OCI-M2 (cell line): ENCODE data around the gene PLA2G4E.

Experiments used
- DNase-seq: peaks from one replicate; lab custom pipeline; 2025; ENCODE audit not compliant: unreplicated experiment; lab: John Stamatoyannopoulos, UW

The PLA2G4E gene

DNA sequence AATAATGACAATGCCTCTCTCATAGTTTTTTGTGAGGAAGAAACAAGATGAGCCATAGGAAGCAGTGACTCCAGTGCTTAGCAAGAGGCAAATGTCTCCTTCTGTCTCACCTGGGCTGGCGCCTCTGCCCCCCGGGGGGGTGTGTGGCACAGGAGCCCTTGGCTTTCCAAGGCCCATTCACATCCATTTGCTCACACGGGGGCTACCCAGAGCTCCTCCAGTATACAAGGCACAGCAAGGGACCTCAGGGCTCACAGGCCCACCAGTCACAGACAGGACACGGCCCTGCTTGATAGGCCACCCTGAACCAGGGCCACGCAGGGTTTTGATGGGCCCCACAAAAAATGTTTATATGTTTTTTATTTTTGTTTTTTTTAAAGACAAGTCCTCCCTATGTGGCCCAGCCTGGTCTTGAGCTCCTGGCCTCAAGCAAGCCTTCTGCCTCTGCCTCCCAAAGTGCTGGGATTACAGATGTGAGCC, 26.6 kb downstream of the PLA2G4E start:
- no peak for DNase-seq

GRCh38 chr15:41993472-41994170, 27.2 kb downstream of the PLA2G4E start:
- DNase-seq, result no peak

GRCh38 chr15:41992803-41993190, 28.0 kb downstream of the PLA2G4E start:
- DNase-seq, result no peak

DNA sequence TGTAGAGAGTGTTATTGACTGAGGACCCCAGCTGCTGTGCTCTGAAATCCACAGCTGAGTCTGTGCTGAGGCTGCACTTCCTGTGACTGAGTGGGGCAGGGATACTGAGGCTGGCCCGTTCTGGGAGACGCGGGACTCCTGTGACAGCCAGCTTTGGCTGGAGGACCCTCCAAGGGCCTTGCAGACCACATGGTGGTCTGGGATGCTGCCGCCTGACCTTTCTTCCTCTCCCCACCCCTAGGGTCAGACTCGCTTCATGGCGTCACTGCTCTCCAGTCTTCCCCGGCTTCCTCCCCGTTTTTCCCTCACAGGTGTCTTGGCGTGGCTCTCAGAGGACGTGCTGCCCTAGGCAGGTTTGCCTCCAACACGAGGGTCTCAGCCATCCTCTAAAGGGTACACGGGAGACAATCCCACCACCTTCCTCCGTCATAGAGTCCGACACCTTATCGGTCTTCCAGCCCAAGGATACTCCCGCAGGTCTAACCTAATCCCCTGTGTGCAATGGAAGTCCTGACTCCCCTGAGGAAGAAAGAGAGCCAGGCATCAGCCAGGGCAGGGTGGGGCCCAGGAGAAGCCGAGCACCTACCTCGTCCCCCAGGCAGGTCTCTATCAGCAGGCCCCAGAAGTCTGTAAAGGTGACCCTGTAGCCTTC, 28.6 kb downstream of the PLA2G4E start:
- DNase-seq, result no peak

- DNase-seq, result no peak
Observed at GRCh38 chr15:41990691-41991090, 30.2 kb downstream of the PLA2G4E start.

DNA sequence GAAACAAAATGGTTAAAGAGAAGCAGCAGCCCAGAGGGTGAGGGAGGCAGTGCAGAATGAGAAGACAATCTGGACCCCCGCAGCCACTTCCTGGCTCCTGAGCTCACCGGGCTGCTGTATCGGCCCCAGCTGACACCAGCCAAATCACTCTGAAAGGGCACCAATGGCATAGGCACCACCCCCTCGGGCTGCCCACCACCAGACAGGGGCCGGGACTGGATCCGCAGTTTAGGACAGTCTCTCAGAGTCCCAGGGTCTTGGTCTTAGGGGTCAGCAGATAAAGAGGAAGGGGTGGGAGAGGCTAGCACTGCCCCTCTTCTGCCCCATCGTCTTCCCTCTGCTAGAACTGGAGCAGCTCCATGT, 30.6 kb downstream of the PLA2G4E start:
- no peak for DNase-seq

DNA sequence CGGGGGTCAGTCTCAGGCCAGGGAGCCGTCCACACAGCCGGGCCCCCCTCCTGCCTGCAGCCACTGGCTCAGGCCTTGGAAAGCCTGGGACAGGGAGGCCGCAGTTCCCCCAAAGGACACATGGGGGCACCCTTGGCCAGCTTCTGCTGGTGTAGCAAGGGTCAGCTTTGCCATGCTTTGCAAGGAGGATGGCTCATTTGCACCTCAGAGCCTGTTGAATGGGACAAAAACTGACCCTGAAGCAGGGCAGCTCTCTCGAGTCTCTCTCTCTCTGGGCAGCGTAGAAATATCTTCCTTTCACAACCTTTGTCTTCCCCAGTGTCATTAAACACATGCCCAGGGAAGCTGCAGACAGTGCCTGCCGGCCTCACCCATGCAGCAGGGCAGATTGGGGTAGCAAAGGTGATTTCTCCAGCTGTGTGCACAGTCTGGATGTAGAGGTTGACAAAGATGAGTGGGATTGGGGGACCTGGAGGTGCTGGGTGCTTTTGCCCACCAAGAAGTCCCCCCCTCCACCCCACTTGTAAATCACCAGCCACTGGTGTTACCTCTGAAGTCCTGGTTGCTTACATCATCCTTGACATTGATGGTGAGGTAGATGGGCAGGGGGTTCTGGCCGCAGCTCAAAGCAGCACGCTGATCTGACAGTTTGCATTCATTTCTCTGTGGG, 31.1 kb downstream of the PLA2G4E start:
- DNase-seq, result peak; percentile 17

GRCh38 chr15:41988896-41989572, 31.8 kb downstream of the PLA2G4E start:
- DNase-seq, result no peak

GRCh38 chr15:41987925-41988275, 32.9 kb downstream of the PLA2G4E start:
- no peak for DNase-seq

DNA sequence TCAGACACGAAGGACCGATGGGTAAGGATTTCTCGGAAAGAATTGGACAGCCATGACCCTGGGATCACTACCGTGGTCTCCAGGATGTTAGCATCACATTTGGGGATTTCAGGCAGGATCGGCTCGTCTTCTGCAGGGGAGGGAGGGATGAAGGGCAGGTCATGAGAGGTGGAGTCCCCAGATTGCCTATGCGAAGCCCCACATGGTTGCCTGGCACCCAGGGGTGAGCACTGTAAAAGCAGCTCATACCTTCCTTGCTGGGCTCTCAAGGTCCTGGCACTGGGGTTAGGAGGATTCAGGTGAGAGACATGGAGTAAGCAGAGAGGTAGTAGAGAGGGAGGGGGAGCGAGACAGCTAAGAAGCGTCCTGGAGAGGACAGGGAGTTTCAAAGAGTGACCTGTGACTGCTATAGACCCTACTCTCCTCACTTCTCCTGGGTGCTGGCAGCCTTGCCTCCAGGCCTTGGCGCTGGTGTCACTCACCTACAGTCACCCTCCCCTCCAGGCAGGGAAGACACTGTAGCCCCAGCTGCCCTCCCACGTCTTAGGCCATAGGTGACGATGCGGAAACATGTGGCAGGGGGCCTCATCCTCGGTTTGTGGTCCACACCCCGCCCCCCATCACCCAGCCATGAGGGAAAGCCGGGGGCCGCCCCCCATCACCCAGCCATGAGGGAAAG, 33.5 kb downstream of the PLA2G4E start:
- no peak for DNase-seq

DNA sequence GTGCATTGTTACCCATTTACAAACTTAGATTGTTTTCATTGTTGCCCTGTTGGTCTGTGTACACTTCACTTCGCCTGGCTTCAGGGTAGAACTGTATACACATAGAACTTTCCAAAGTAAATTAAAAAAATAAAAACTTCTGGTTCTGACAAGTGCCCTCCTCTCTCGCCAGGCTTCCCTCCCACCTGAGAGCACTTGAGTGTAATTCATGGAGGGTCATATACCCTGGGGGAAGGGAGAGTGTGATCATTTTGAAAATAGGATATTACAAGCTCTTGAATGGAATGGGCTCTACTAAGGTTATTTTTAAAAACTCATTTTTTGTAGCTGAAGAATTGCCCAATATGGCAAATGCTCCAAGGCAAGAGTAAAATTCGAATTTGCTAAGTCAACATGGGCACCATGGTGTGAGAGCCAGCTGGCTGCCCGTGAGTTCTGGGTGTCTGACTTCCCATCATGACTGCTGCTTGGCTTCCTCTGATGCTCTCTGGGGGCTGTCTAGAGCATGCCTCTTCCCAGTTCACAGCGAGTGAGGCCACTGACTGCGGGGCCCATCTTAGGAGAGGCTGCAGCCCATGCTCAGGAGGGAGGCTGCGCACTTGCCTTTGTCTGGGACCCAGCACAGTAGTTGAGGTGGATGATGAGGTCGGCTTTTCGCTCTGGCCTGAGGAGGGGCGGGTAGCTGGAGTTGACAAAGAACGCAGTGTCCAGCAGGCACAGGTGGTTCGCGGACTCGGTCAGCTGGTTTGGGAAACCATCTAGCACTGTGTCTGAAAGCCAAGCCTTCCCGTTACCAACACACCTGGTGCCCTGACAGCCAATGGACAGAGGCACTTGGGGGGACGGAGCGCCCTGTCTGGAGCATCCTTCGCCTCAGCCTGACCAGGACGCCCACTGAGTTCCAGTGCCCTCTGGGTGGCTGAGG, 35.3 kb downstream of the PLA2G4E start:
- DNase-seq, result no peak

- DNase-seq, result no peak
Observed at GRCh38 chr15:41984622-41985021, 36.2 kb downstream of the PLA2G4E start.

- no peak for DNase-seq
Observed at GRCh38 chr15:41983621-41984571, 36.9 kb downstream of the PLA2G4E start.

- DNase-seq, result no peak
Observed at GRCh38 chr15:41983221-41983620, 37.6 kb downstream of the PLA2G4E start.

DNA sequence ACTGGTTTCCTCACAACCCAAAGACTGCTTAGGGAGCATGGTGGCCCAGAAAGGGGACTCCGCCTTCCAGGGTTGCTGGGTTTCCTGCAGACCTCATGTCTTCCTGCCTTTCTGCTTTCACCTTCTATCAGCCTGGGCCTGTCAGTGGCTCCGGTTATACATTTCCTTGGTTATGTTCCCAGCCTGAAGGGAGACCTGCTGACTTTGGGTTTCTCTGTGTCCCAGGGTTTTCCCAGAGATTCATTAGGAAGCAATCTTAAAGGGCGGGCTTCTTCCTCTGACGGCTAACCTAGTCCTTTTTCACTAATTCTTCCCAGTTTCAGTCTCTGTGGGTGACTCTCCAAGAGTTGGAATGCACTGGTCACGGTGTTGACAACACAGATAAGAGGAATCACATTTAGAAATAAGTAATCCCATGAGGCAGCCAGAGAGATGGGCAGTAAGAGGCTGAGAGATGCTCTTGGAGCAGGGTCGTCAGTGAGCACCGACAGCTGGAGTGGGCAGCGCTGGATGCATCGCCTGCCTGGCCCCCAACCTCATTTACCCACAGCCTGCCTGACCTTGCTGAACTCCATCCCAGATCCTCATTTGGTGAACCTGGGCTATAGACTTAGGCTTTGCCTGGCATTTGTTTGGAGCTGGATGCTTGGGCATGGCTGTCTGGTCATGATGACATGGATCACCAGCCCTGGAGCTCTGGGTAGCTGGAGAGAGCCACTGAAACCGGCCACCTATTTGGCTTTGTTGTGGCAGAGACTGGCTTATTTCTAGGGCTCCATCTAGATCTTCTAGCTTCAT, 38.5 kb downstream of the PLA2G4E start:
- no peak for DNase-seq

- no peak for DNase-seq
Observed at GRCh38 chr15:41981371-41982132, 39.3 kb downstream of the PLA2G4E start.

- DNase-seq, result no peak
Observed at GRCh38 chr15:41980654-41981323, 40.1 kb downstream of the PLA2G4E start.
